Activated CD8-positive, alpha-beta memory T cell treated with anti-CD3 and anti-CD28 coated beads for 36 hours (primary cell): ENCODE data around the gene MYO5A. TPM values are rescaled to one million over a fixed set of nuclear protein-coding genes. Genes with fewer than 3 reads are reported as not detected.

Experiments
- CTCF ChIA-PET: fragments of 350-600 bp; sonication (Branson Sonifier 250); formaldehyde crosslinking; loops from one replicate; lab custom pipeline; 2021; ENCODE audit warnings: antibody characterized with exemption; lab: Charles Lee
- POLR2A ChIA-PET: fragments of 350-600 bp; sonication (Branson Sonifier 250); formaldehyde crosslinking; loops from one replicate; lab custom pipeline; 2021; ENCODE audit warnings: antibody characterized with exemption; lab: Charles Lee
- total RNA-seq, 2 experiments: library from RNA; stranded (reverse); gene quantifications; one replicate each; pipeline ENCODE4 v1.2.3, GENCODE V29; 2021

MYO5A gene
- total RNA-seq, 2 experiments from 2014 or later = 28.6 to 30.3 TPM

DNA sequence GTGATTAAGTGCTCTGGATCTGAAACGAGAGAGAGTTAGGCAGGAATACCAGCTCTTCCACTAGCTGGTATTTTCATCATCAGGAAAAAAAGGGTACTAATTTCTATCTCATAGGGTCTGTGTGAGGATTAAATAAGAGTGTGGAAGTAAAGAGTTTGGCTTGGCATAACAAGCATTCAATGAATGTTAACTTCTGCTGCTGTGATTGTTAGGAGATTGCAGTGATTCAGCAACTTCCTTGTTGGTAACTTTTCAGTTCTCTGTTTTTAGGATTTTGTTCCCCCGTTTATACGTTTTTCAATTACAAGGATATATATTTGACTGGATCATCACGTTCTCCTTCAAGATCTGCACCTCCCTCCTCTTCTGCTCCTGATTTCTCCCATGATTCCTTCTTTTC lies 167.2 kb downstream of the MYO5A start:
- CTCF ChIA-PET = interaction anchor here (1.0 kb wide), 1 partner anchor 58 kb away, joined by 3 read pairs; no protein-coding TSS in a partner anchor
- POLR2A ChIA-PET = no interaction called here

DNA sequence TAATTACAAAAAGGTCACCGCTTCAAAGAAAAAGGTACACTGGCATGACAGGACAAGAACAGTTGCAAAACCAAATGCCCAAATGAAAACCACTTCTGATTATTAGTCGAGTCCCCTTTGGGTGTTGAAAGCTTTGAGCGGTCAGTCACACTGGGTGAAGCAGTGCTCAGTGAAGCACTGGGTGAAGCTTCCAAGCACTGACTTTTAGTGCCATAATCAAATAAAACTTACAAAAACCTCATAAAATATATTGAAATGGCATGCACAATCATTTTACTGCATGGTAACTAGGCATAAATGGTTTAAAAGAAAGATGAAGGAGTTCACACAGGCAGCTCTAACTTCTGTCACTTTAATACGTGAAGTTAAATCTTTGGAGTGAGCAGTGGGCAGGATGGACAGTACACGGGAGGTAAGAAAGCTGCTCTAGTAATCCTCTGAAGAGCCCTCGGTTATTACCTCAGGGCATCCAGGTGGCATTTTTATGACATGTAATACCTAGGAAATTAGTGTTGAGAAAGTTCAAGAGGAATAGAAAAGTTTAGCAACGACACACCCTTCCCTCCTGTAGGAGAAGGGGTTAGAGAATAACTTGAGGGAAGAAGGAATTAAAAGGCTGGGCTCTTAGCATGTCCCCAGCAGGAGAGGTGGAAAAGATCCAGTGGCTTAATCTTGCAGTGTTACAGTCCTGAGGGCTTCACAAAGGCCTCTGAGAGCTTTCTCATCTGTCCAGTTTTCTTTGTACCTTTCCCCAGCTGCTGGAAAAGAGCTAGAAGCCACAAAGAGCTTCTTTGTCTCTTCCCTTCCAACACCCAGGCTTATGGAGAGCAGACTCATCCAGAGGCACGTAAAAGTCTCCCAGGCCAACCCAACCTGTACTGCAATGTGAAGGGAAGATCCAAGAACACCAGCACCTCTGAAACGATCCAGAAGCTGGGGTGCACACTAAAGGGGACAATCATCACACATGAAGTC lies 168.2 kb downstream of the MYO5A start:
- POLR2A ChIA-PET = no interaction called here

DNA sequence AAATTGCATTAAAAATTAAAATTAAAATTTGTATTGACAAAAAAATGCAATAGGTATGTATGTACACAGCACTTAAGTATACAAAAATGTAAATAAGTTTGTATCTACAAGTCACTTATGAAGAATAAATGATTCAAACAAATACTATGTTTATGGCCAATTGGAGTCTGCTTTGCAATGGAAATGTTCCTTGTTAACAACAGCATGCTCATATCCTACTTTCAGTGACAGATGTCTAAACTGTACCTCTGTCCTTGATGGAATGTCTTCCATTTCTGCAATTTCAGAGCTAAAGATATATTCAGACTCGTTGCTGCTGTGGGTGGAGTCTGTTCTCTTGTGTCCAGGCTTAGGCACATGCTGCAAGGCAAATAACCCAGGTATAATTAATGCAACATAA lies 169.0 kb downstream of the MYO5A start:
- CTCF ChIA-PET = no interaction called here
- POLR2A ChIA-PET = no interaction called here

More for the DNA sequence above, 168.2 kb downstream of the MYO5A start:
- CTCF ChIA-PET = interaction anchor here (0.6 to 1.0 kb wide), 2 partner anchors 43 to 57 kb away, joined by 3 read pairs; no protein-coding TSS in a partner anchor

DNA sequence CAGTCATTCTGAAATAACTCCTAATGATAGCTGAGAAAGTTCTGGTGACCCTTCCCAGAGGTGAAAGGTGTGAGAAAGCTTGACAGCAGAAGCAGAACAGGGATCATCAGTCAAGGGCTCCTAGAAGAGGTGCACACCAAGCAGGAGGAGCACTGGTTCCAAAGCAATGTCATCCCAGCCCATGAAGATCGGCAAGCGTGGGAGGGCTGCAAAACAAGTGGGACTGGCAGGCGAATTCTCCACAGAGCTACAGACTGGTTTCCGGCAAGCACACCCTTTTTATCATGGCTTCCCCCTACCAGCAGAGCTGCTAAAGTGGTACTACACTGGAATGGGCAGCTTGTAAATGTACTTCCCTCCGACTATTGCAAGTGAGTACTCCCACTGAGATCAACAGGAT lies 170.7 kb downstream of the MYO5A start:
- CTCF ChIA-PET = no interaction called here
- POLR2A ChIA-PET = no interaction called here

DNA sequence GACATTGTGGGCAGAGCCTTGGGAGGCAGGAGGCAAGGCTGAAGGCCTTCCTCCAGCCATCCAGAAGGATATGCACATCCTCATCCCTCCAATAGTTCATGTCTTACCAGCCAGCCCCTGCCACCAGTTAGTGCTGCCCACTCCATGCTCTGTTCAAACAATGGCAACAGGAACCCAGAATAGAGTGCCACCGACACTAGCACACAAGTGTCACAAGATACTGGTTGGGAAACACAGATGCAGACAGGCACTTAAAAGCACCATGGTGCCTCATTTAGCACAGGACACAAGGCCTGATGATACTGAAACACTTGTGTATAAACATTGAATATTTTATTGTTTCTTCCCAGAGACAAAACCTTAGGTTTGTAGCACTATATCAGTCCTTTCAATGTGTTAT lies 176.6 kb downstream of the MYO5A start:
- POLR2A ChIA-PET = no interaction called here
- CTCF ChIA-PET = no interaction called here

DNA sequence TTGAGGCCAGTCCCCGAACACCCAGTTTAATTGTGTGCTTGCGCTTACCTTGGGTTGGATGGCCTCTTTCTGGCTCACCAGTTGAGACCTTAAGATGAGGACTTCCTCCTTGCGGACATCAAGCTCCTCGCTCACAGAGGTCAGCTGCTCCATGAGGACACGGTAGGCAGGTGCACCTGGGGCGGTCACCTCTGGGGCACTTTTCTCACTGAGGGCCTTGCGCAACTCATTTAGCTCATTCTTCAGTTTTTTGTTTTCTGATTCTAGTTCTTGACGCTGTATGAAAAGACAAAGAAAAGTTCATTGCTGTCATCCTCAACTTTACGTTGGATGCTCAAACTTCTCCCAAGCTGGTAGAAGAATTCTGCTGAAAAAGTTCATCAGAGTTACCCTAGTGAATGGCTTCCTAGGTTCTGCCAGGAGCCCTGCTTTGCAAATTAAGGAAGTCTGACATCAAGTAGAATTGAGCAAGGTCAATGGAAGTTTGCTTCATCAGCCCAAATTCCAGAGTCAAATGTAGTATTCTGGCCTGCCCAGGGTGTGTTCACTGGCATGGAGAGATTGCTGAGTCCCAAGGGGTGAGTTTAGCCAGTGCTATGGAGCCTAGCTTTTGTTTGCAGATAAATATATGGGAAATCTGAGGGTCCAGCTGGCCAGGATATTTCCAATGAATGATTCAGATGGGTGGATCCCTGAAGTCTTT lies 177.3 kb downstream of the MYO5A start:
- CTCF ChIA-PET = interaction anchor here (0.6 kb wide), 1 partner anchor 330 kb away, joined by 3 read pairs; no protein-coding TSS in a partner anchor
- POLR2A ChIA-PET = no interaction called here

DNA sequence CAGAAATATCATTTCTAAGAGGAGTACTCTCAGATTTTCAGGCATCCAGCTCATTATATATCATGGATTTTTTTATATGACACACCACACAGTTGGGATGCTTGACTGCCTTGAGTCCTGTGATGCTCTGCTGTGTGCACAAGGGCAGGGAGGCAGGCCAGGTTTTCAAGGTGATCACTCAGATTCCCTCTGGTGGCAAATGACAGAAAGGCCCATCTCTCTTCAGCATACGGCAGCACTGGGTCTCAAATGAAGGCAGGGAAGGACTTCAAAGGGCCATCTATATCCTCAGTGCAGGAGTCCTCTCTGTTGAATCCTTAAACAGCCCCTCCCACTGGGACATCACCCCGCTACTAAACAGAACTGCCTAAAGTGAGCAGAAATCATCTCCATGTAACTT lies 178.3 kb downstream of the MYO5A start:
- ChIA-PET CTCF (interaction anchor here (0.6 kb wide), 1 partner anchor 331 kb away, joined by 3 read pairs; no protein-coding TSS in a partner anchor), POLR2A (no interaction called here)

DNA sequence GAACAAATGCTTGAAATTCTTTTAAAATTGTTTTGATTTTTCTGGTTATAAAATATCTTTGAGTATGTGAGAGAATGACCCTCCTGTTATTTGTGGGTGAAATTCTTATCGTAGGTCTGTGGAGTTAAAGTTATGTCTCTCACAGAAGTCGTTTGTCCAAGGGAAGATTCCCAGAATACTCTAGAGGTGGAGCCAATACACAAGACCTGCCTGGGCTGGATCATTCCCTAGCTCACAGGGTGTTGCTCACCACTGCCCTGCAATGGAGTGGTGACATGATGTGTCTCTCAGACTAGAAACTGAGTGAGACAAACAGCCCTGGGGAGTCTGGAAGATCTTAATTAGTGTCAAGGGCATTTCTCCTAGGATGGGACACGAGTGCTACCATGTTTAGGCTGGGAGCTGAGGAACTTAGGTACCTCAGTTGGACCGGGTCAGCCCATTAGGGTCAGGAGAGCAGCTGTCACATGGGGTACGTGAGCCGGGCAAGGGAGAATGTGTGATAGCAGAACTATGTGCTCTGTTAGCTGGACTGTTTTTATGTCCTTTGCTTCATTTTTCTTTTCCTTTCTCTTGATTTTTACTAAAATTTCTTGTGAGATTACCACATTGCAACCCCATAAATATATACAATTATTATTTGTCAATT lies 179.5 kb downstream of the MYO5A start:
- CTCF ChIA-PET = no interaction called here
- POLR2A ChIA-PET = no interaction called here

DNA sequence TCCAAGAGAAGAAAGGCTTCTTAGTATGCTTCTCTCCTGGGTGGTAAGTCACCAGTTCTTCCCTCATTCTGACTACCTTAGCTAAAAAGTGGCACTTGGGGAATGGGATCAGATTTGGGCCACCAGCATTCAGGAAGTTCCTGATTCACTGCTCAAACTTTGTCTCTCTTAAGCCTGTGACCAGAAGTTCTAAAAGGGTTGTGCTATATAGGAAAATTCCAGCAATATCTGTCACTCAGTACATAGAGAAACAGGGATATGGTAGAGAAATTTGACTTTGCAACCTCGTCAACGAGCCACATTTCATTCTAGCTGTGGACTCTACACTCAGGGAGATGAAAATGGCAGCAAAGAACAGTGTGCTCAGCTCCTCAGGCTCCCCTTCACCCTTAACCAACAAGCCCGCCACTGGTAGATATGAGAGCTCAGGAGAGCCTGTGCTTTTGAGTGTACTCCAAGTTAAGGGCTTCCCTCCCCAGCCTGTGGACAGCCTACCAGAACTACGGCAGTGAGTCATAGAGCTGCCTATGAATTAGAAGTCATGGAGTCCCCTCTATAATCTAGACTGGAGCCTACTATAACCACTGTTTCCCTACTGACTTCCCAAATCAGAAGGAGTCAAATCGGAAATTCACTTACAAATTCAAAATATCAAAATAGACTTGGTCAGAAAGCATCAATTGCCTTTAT lies 180.5 kb downstream of the MYO5A start:
- ChIA-PET POLR2A (no interaction called here), CTCF (no interaction called here)

DNA sequence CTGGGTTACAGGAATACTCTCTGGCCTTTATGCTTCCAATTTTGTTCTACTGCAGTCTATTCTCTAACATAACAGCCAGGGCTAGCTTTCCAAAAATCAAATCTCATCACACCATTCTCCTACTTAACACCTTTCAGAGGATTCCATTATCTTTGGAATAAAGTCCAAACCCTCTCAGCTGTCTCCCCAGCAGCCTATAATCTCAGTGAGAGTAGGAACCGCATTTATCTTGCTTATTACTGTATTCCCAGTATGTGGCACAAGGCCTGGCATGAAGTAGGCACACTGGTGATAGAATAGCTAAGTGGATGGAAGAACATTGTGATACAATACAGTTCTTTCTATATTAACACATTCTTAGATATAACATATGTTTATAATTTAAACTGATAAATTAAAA lies 184.1 kb downstream of the MYO5A start:
- CTCF ChIA-PET = no interaction called here
- POLR2A ChIA-PET = no interaction called here

DNA sequence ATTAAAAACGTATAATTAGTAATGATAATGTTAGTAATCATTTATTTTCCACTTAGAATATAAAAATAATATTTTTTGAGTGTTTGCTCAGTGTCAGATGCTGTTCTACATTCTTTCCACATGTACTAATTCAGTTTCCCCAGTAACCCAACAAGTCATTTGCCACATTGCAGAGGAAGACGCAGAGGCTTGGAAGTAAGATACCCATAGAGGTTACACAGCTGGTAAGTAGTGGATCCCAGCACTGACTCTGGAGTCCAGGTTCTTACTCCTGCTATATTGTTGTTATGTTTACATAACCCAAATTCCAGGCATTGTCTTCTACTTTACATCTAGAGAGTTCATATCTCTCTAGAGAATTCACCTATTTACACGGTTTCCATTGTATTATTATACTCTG lies 184.8 kb downstream of the MYO5A start:
- POLR2A ChIA-PET = no interaction called here
- CTCF ChIA-PET = no interaction called here

DNA sequence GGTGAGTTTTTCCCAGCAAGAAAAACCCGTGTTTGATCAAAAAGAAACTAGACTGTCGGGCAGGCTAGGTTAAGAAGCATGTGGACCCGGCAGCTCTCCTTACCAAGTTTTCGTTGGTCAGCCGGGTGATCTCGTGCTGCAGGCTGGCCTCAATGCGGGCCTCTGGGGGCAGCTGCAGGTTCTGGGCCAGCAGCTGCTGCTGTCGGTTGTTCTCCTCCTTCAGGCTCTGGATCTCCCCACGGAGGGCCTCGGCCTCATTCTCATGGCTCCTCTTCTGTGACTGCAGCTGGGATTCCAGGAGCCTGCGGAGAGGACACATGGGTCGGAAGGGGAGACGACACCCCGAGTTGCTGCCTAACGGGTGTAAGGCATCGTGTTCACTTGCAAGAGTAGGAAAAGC lies 188.6 kb downstream of the MYO5A start:
- POLR2A ChIA-PET = no interaction called here

DNA sequence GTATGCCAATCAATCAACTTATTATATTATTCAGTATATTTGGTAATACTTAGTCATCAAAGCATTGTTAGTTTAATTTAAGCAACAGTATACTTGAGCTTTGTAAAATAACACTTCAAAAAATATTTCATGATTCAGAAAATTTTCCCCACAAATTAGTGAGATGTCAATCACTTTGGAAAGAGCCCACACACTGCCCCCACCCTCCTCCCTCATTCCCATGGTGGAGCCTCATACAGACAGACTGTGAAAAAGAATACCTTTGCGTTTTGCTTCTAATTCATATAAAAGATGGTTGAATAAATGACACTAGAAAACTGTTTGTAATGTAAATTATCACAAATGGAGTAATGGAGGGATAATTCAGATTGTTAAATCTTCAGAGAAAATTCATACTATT lies 189.8 kb downstream of the MYO5A start:
- POLR2A ChIA-PET = no interaction called here
- CTCF ChIA-PET = no interaction called here

More for the DNA sequence above, 188.6 kb downstream of the MYO5A start:
- CTCF ChIA-PET = no interaction called here

DNA sequence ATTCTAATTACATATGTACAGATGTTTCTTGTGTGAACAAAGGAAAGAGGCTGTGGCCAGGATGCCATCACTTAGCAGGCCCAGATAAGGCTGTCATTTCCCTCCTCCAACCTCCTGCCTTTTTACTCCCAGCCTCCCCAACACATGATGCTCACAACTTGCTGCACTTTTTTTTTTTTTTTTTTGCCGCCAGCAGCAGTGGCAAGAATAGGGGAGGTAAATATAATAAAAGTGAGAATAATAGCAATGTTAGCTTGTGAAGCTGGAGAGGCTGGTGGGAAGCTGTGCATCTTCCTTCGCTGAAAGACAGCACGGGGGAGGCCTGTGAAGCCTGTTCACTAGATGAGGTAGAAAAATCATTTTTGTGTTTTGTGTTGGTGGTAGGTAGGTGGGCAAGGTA lies 190.6 kb downstream of the MYO5A start:
- POLR2A ChIA-PET = no interaction called here
- CTCF ChIA-PET = interaction anchor here (0.7 kb wide), 2 partner anchors 310 to 325 kb away, joined by 3 to 5 read pairs; no protein-coding TSS in a partner anchor

DNA sequence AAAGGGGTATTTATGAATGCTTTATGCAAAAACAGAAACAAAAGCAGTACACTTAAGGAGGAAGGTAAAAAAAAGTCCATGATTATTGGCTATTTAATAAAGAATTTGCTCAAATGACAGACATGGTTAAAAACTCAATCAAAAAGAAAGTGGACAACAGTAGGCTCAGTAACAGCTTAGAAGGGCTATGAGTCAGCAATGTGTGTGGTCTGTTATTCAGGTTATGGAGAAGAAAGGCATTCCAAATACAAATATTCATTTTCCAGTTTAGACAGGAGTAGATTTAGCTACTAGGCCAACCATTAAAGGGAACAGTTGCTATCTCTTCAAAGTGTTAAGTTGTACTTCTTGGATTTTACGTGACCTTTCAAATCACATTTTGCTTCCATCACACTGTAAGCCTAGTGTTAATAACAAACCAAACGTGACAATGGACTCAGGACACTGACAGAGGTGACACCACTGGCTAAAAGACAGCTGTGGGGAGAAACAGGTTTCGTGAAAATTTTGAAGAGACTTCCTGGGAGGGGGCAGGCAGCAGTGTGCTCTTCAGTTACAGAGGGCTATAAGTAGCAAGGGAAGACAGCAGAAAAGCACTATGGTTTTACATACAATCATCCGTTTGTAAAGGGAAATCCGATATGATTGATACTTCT lies 191.4 kb downstream of the MYO5A start:
- ChIA-PET POLR2A (no interaction called here), CTCF (interaction anchor here (0.6 kb wide), 1 partner anchor 255 kb away, joined by 3 read pairs; no protein-coding TSS in a partner anchor)

DNA sequence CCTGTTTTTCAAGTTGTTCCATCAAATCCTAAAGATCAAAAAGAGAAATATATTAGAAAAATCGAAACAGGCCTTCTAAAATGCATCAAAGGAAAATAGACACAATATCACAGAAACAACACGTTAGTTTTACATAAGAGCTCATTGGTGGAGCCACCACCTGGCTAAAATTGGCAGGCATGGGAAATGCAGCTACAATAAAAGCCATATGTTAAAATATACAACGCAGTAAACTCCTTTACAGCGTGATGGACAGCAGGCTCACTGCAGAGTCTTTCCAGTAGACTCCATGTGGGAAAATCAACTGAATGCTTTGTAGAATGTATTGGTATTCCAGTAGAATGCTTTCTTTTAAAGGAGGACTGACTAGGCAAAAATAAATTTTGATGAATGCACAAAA lies 192.2 kb downstream of the MYO5A start:
- CTCF ChIA-PET = no interaction called here
- POLR2A ChIA-PET = no interaction called here

DNA sequence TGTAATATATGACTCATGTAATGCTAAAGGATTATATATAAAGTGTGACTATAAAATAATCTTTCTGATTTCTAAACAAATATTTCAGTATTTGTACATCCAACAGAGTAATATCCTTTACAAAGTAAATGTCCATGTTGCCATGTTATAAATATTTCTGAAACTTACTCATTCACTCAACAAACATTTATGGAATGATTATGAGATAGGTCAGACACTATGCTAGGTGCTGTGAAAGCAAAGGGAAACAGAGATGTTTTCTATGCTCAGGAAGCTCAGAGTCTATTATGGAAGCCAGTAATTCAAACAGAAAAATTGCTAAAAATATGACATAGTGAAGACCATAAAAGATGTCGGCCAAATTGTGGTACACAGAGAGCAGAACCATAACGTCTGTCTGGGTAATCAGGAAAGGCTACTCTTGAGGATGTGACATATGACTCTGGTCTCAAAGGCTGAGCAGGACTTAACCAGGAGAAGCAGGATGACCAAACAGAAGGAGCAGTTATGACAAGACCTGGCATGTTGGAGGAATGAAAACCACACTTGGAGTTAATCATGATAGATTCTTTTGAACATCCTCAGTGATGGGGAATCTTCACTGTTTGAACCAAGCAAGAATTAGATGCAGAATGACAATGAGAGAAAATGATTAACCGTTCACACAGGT lies 194.1 kb downstream of the MYO5A start:
- ChIA-PET POLR2A (no interaction called here), CTCF (no interaction called here)
